ENCODE measurements around the gene GBP7. TPM values are rescaled to one million over a fixed set of nuclear protein-coding genes. Genes with fewer than 3 reads are reported as not detected.

The GBP7 gene
- total and polyA plus RNA-seq, 10 of the 15 experiments (the other 5 are each of a cell fraction or from before 2014, with no cell fraction given), result not detected

DNA sequence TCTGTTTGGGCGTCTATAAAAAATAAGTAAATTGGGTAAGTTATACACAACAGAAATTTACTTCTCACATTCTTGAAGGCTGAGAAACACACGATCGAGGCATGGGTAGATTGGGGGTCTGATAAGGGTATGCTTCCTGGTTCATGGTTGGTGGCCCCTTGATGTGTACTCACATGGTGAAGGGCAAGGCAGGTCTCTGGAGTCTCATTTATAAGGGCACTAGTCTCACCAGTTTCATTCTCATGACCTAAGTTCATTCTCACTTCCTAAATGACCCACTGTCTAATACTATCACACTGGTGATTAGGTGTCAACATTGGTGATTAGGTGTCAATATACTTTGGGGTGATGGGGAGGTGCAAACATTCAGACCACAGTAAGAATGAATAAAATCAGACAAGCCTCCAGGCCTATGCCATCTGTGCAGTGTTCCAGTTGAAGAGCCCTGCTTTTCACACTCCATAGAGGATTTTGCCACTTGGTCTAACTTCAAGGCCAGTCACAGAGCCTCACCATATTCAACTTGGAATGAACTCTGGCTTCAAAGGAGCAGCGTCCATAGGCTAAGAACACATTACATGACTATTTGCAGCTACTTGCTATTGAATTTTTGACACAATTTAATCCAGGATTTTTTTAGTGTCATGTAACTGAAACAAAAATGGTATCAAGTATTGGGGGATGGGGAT lies 25.4 kb upstream of the GBP7 start (continued):
- TF ChIP-seq, protein P1, sequence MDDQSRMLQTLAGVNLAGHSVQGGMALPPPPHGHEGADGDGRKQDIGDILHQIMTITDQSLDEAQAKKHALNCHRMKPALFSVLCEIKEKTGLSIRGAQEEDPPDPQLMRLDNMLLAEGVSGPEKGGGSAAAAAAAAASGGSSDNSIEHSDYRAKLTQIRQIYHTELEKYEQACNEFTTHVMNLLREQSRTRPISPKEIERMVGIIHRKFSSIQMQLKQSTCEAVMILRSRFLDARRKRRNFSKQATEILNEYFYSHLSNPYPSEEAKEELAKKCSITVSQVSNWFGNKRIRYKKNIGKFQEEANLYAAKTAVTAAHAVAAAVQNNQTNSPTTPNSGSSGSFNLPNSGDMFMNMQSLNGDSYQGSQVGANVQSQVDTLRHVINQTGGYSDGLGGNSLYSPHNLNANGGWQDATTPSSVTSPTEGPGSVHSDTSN (IDR thresholded peaks at IDR 0.05; ENCODE audit: insufficient replicate concordance, low read depth, low read length), result no peak
- TF ChIP-seq, protein P2, sequence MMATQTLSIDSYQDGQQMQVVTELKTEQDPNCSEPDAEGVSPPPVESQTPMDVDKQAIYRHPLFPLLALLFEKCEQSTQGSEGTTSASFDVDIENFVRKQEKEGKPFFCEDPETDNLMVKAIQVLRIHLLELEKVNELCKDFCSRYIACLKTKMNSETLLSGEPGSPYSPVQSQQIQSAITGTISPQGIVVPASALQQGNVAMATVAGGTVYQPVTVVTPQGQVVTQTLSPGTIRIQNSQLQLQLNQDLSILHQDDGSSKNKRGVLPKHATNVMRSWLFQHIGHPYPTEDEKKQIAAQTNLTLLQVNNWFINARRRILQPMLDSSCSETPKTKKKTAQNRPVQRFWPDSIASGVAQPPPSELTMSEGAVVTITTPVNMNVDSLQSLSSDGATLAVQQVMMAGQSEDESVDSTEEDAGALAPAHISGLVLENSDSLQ (IDR thresholded peaks at IDR 0.05), result peak; percentile 74
- TF ChIP-seq, protein P3, sequence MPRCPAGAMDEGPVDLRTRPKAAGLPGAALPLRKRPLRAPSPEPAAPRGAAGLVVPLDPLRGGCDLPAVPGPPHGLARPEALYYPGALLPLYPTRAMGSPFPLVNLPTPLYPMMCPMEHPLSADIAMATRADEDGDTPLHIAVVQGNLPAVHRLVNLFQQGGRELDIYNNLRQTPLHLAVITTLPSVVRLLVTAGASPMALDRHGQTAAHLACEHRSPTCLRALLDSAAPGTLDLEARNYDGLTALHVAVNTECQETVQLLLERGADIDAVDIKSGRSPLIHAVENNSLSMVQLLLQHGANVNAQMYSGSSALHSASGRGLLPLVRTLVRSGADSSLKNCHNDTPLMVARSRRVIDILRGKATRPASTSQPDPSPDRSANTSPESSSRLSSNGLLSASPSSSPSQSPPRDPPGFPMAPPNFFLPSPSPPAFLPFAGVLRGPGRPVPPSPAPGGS (IDR thresholded peaks at IDR 0.05; ENCODE audit: borderline replicate concordance, insufficient read depth, low read depth, low read length, poor library complexity, severe bottlenecking), result no peak
- TF ChIP-seq JUNB (IDR thresholded peaks at IDR 0.05) (peak; percentile 71), NFYA (IDR thresholded peaks at IDR 0.05; ENCODE audit: borderline replicate concordance, low read depth, low read length) (no peak), MEF2B (IDR thresholded peaks at IDR 0.05; ENCODE audit: partially characterized antibody, poor library complexity, severe bottlenecking) (peak; percentile 93), SMAD1 (IDR thresholded peaks at IDR 0.05; ENCODE audit: low read depth, partially characterized antibody) (peak; percentile 47), STAT1 (conservative IDR thresholded peaks at IDR 0.05) (no peak), MYC (IDR thresholded peaks at IDR 0.05; ENCODE audit: insufficient read depth, insufficient read length, insufficient replicate concordance, low read length, severe bottlenecking) (no peak), POLR2A (IDR thresholded peaks at IDR 0.05; ENCODE audit: low read depth, low read length) (no peak), EP300 (IDR thresholded peaks at IDR 0.05; ENCODE audit: borderline replicate concordance in 1 of 2, control insufficient read depth in 1 of 2, low read depth in 2 of 2, low read length in 2 of 2) (peak; percentile 81 to 92), NBN (IDR thresholded peaks at IDR 0.05) (peak; percentile 79; the same call in 1 of the 2 replicates), HCFC1 (IDR thresholded peaks at IDR 0.05; ENCODE audit: low read length) (no peak), CHD1 (IDR thresholded peaks at IDR 0.05; ENCODE audit: low read depth, low read length) (no peak), CBFB (IDR thresholded peaks at IDR 0.05; ENCODE audit: low read depth) (no peak), ATF7 (IDR thresholded peaks at IDR 0.05; ENCODE audit: low read depth) (peak; percentile 90), ASH2L (IDR thresholded peaks at IDR 0.05; ENCODE audit: borderline replicate concordance, low read depth) (no peak), SIX5 (IDR thresholded peaks at IDR 0.05; ENCODE audit: low read depth, low read length, severe bottlenecking) (no peak), SRF (IDR thresholded peaks at IDR 0.05; ENCODE audit: low read depth in 2 of 2, low read length in 2 of 2) (no peak)
- TF ChIP-seq, protein P4, sequence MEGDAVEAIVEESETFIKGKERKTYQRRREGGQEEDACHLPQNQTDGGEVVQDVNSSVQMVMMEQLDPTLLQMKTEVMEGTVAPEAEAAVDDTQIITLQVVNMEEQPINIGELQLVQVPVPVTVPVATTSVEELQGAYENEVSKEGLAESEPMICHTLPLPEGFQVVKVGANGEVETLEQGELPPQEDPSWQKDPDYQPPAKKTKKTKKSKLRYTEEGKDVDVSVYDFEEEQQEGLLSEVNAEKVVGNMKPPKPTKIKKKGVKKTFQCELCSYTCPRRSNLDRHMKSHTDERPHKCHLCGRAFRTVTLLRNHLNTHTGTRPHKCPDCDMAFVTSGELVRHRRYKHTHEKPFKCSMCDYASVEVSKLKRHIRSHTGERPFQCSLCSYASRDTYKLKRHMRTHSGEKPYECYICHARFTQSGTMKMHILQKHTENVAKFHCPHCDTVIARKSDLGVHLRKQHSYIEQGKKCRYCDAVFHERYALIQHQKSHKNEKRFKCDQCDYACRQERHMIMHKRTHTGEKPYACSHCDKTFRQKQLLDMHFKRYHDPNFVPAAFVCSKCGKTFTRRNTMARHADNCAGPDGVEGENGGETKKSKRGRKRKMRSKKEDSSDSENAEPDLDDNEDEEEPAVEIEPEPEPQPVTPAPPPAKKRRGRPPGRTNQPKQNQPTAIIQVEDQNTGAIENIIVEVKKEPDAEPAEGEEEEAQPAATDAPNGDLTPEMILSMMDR (IDR thresholded peaks at IDR 0.05 in 2 of 3, conservative IDR thresholded peaks at IDR 0.05 in 1 of 3; ENCODE audit: control insufficient read depth in 2 of 3, extremely low read depth in 1 of 3, insufficient read depth in 1 of 3, low read depth in 3 of 3, low read length in 3 of 3), result no peak
- TF ChIP-seq, protein P5, sequence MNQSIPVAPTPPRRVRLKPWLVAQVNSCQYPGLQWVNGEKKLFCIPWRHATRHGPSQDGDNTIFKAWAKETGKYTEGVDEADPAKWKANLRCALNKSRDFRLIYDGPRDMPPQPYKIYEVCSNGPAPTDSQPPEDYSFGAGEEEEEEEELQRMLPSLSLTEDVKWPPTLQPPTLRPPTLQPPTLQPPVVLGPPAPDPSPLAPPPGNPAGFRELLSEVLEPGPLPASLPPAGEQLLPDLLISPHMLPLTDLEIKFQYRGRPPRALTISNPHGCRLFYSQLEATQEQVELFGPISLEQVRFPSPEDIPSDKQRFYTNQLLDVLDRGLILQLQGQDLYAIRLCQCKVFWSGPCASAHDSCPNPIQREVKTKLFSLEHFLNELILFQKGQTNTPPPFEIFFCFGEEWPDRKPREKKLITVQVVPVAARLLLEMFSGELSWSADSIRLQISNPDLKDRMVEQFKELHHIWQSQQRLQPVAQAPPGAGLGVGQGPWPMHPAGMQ (IDR thresholded peaks at IDR 0.05; ENCODE audit: borderline replicate concordance), result no peak
- TF ChIP-seq, protein P6, sequence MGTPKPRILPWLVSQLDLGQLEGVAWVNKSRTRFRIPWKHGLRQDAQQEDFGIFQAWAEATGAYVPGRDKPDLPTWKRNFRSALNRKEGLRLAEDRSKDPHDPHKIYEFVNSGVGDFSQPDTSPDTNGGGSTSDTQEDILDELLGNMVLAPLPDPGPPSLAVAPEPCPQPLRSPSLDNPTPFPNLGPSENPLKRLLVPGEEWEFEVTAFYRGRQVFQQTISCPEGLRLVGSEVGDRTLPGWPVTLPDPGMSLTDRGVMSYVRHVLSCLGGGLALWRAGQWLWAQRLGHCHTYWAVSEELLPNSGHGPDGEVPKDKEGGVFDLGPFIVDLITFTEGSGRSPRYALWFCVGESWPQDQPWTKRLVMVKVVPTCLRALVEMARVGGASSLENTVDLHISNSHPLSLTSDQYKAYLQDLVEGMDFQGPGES (IDR thresholded peaks at IDR 0.05), result no peak

Measured in GM12878 (cell line).